ENCODE data around the gene AKAP7.
"Not testable (repeated sequence)": the region's sequence is repeated elsewhere in the genome, so short reads cannot be mapped to it uniquely, and the experiment has no call there.

Gene AKAP7

GRCh38 chr6:131300826-131301225 lies 165.6 kb downstream of the AKAP7 start:
- DNase-seq: not testable (repeated sequence)

GRCh38 chr6:131303338-131303930 lies 168.2 kb downstream of the AKAP7 start:
- DNase-seq: no peak

GRCh38 chr6:131305037-131305850 lies 170.0 kb downstream of the AKAP7 start:
- no peak for DNase-seq

GRCh38 chr6:131309437-131309836 lies 174.2 kb downstream of the AKAP7 start:
- no peak for DNase-seq

GRCh38 chr6:131314838-131315237 lies 179.6 kb downstream of the AKAP7 start:
- DNase-seq: no peak

- DNase-seq: no peak
Measured at GRCh38 chr6:131316654-131317053, 181.4 kb downstream of the AKAP7 start.

GRCh38 chr6:131317516-131317915 lies 182.2 kb downstream of the AKAP7 start:
- DNase-seq: no peak

- DNase-seq: no peak
Measured at GRCh38 chr6:131321589-131321988, 186.3 kb downstream of the AKAP7 start.

- DNase-seq: no peak
Measured at GRCh38 chr6:131322125-131322524, 186.9 kb downstream of the AKAP7 start.

GRCh38 chr6:131325669-131326068 lies 190.4 kb downstream of the AKAP7 start:
- DNase-seq: not testable (repeated sequence)

- not testable (repeated sequence) for DNase-seq
Measured at GRCh38 chr6:131328727-131329126, 193.5 kb downstream of the AKAP7 start.

- DNase-seq: no peak
Measured at GRCh38 chr6:131331151-131331550, 195.9 kb downstream of the AKAP7 start.

GRCh38 chr6:131331873-131332781 lies 196.9 kb downstream of the AKAP7 start:
- no peak for DNase-seq
